H1 (cell line): ENCODE data around the gene CGRRF1. TPM values are rescaled to one million over a fixed set of nuclear protein-coding genes. Genes with fewer than 3 reads are reported as not detected.
A peak's percentile ranks its signal among the peaks of the same experiment; 100 is the strongest.

Experiments
- CTCF ChIA-PET: fragments of 300-600 bp; sonication (Branson Sonifier 250); formaldehyde crosslinking; loops from one replicate; lab custom pipeline; 2021; ENCODE audit not compliant: partially characterized antibody; lab: Charles Lee
- POLR2A ChIA-PET: fragments of 300-600 bp; sonication (Branson Sonifier 250); formaldehyde crosslinking; loops from one replicate; lab custom pipeline; 2021; ENCODE audit warnings: inconsistent platforms; ENCODE audit not compliant: partially characterized antibody; lab: Charles Lee
- DNase-seq, 2 experiments: peaks; one replicate each; pipeline versions ENCODE4 v3.0.0 to v3.0.0-alpha.2; 2010 to 2022; ENCODE audit warnings: low spot score in 2 of 2, low read depth in 1 of 2, mixed read lengths in 1 of 2
- FAIRE-seq: peaks from 2 replicates; lab custom pipeline; 2011; peaks lifted over from hg19 to GRCh38; lab: Jason Lieb, UNC
- H2AFZ ChIP-seq: 2 replicates; pipeline ENCODE4 v1.8.1; 2012; ENCODE audit warnings: low read length, inconsistent platforms
- H2AK5ac ChIP-seq: 2 replicates; pipeline ENCODE4 v1.6.1; 2013; ENCODE audit warnings: low read depth, low read length
- H2BK120ac ChIP-seq: replicated peaks from 2 replicates; pipeline ENCODE3; 2013; ENCODE audit warnings: low read depth, low read length, inconsistent platforms
- H2BK12ac ChIP-seq: 2 replicates; pipeline ENCODE4 v1.6.1; 2013; ENCODE audit warnings: low read depth, low read length
- H2BK15ac ChIP-seq: 2 replicates; pipeline ENCODE4 v1.6.1; 2013; ENCODE audit warnings: low read length
- H2BK20ac ChIP-seq: 2 replicates; pipeline ENCODE4 v1.6.1; 2013; ENCODE audit warnings: low read length
- H2BK5ac ChIP-seq: 2 replicates; pipeline ENCODE4 v1.6.1; 2013; ENCODE audit warnings: low read depth, low read length
- H3K14ac ChIP-seq: 2 replicates; pipeline ENCODE4 v1.6.1; 2013; ENCODE audit warnings: inconsistent platforms; ENCODE audit not compliant: insufficient read length
- H3K18ac ChIP-seq: 2 replicates; pipeline ENCODE4 v1.6.1; 2013; ENCODE audit warnings: low read length; ENCODE audit errors: extremely low read depth
- H3K23ac ChIP-seq: 2 replicates; pipeline ENCODE4 v1.6.1; 2013; ENCODE audit warnings: inconsistent platforms; ENCODE audit not compliant: insufficient read length
- H3K23me2 ChIP-seq: 2 replicates; pipeline ENCODE4 v1.6.1; 2013; ENCODE audit warnings: low read depth, low read length
- H3K27ac ChIP-seq: 2 replicates; pipeline ENCODE4 v1.6.1; 2011; ENCODE audit warnings: low read depth, low read length, inconsistent platforms
- H3K27me3 ChIP-seq, 4 experiments: replicated peaks in 1 of 4; 1 replicate in 1 of 4; 2 replicates in 3 of 4; pipeline versions ENCODE4 v1.6.1 to v1.8.1; 2011 to 2013; ENCODE audit warnings: low read length in 3 of 4, mild to moderate bottlenecking in 3 of 4, inconsistent platforms in 2 of 4, mixed read lengths in 2 of 4, moderate library complexity in 1 of 4; ENCODE audit not compliant: control insufficient read depth in 3 of 4, insufficient read depth in 3 of 4; ENCODE audit errors: extremely low read depth in 1 of 4
- H3K36me3 ChIP-seq, 4 experiments: 2 replicates each; pipeline versions ENCODE4 v1.6.1 to v1.8.1; 2011 to 2013; ENCODE audit warnings: mild to moderate bottlenecking in 4 of 4, low read length in 3 of 4, moderate library complexity in 2 of 4, control low read depth in 1 of 4, inconsistent platforms in 1 of 4; ENCODE audit not compliant: insufficient read depth in 4 of 4, control insufficient read depth in 2 of 4
- H3K4ac ChIP-seq: replicated peaks from 2 replicates; pipeline ENCODE3; 2013; ENCODE audit warnings: low read length, low read depth, mixed read lengths, inconsistent platforms; ENCODE audit not compliant: insufficient read length
- H3K4me1 ChIP-seq, 4 experiments: replicated peaks in 1 of 4; 1 replicate in 1 of 4; 2 replicates in 3 of 4; pipeline versions ENCODE4 v1.6.1 to v1.8.1; 2011 to 2013; ENCODE audit warnings: low read length in 3 of 4, inconsistent platforms in 2 of 4, mixed read lengths in 1 of 4; ENCODE audit not compliant: insufficient read depth in 4 of 4, control insufficient read depth in 3 of 4
- H3K4me2 ChIP-seq, 2 experiments: 2 replicates each; pipeline versions ENCODE4 v1.6.1 to v1.8.1; 2011 to 2013; ENCODE audit warnings: low read depth in 2 of 2, low read length in 2 of 2, control low read depth in 1 of 2, inconsistent platforms in 1 of 2, mild to moderate bottlenecking in 1 of 2; ENCODE audit not compliant: insufficient read depth in 1 of 2
- H3K4me3 ChIP-seq, 4 experiments: fragments of 200-600, 300-600 bp in 1 of 4; sonication (generic), shearing (Covaris generic), sonication (Bioruptor Twin) in 1 of 4; 2 replicates each; pipeline versions ENCODE4 v1.5.1 to v1.8.1; 2011 to 2016; ENCODE audit warnings: low read length in 4 of 4, low read depth in 3 of 4, control low read depth in 2 of 4, inconsistent platforms in 2 of 4, mild to moderate bottlenecking in 2 of 4, mixed read lengths in 1 of 4, moderate library complexity in 1 of 4; ENCODE audit not compliant: insufficient read depth in 2 of 4; ENCODE audit errors: extremely low read depth in 1 of 4
- H3K56ac ChIP-seq: replicated peaks from 2 replicates; pipeline ENCODE3; 2013; ENCODE audit warnings: low read depth, mild to moderate bottlenecking, mixed read lengths, low read length, inconsistent platforms; ENCODE audit not compliant: insufficient read length
- H3K79me1 ChIP-seq: 2 replicates; pipeline ENCODE4 v1.6.1; 2013; ENCODE audit warnings: low read depth, low read length, control low read depth
- H3K79me2 ChIP-seq, 2 experiments: 2 replicates each; pipeline versions ENCODE4 v1.6.1 to v1.8.1; 2012 to 2013; ENCODE audit warnings: low read length in 2 of 2, mild to moderate bottlenecking in 2 of 2, inconsistent platforms in 1 of 2; ENCODE audit not compliant: insufficient read depth in 2 of 2, control insufficient read depth in 1 of 2
- H3K9ac ChIP-seq, 4 experiments: replicated peaks in 1 of 4; 1 replicate in 1 of 4; 2 replicates in 3 of 4; pipeline versions ENCODE4 v1.6.1 to v1.8.1; 2011 to 2013; ENCODE audit warnings: low read depth in 3 of 4, low read length in 3 of 4, control low read depth in 2 of 4, mild to moderate bottlenecking in 2 of 4, moderate library complexity in 2 of 4, inconsistent platforms in 1 of 4; ENCODE audit errors: extremely low read depth in 1 of 4
- H3K9me3 ChIP-seq, 2 experiments: 2 replicates each; pipeline versions ENCODE4 v1.6.1 to v1.8.1; 2012 to 2013; ENCODE audit warnings: mild to moderate bottlenecking in 2 of 2, moderate library complexity in 2 of 2, control low read depth in 1 of 2, inconsistent platforms in 1 of 2, low read depth in 1 of 2, low read length in 1 of 2, mixed read lengths in 1 of 2; ENCODE audit not compliant: insufficient read depth in 2 of 2
- H4K20me1 ChIP-seq, 2 experiments: replicated peaks in 1 of 2; 2 replicates each; pipeline versions ENCODE3 to v1.8.1; 2011 to 2013; ENCODE audit warnings: inconsistent platforms in 2 of 2, low read length in 2 of 2, mild to moderate bottlenecking in 1 of 2; ENCODE audit not compliant: insufficient read depth in 2 of 2, control insufficient read depth in 1 of 2
- H4K5ac ChIP-seq: 2 replicates; pipeline ENCODE4 v1.6.1; 2013; ENCODE audit warnings: low read length, low read depth, mixed read lengths, inconsistent platforms; ENCODE audit not compliant: insufficient read length
- H4K8ac ChIP-seq: 2 replicates; pipeline ENCODE4 v1.8.0; 2013; ENCODE audit warnings: mild to moderate bottlenecking, moderate library complexity, low read length, inconsistent platforms; ENCODE audit not compliant: insufficient read depth; ENCODE audit errors: extremely low read depth
- H4K91ac ChIP-seq: replicated peaks from 2 replicates; pipeline ENCODE3; 2013; ENCODE audit warnings: low read length, mixed read lengths, inconsistent platforms; ENCODE audit not compliant: insufficient read length
- ASH2L ChIP-seq: fragments of 200-600, 300-600 bp; sonication (generic); IDR thresholded peaks from one replicate; pipeline ENCODE4 v1.7.1; 2017; ENCODE audit warnings: low read length
- GABPA ChIP-seq: IDR thresholded peaks from 2 replicates; pipeline ENCODE4 v1.6.1; 2011; ENCODE audit warnings: mild to moderate bottlenecking, low read length, moderate library complexity, borderline replicate concordance; ENCODE audit not compliant: insufficient read depth
- JUND ChIP-seq: IDR thresholded peaks from 2 replicates; pipeline ENCODE4 v1.6.1; 2011; ENCODE audit warnings: mild to moderate bottlenecking, improper control_type of control experiment, low read length
- KDM1A ChIP-seq: fragments of 200-600, 300-600 bp; sonication (generic); IDR thresholded peaks from 2 replicates; pipeline ENCODE4 v1.7.1; 2016; ENCODE audit warnings: mild to moderate bottlenecking, low read length, borderline replicate concordance
- NRF1 ChIP-seq: IDR thresholded peaks from 2 replicates; pipeline ENCODE4 v1.6.1; 2011; ENCODE audit warnings: mild to moderate bottlenecking, low read depth, low read length, improper control_type of control experiment
- POLR2A ChIP-seq, 2 experiments: IDR thresholded peaks; 1 replicate in 1 of 2; 2 replicates in 1 of 2; pipeline ENCODE4 v1.6.1; 2011; ENCODE audit warnings: low read depth in 2 of 2, low read length in 2 of 2, mild to moderate bottlenecking in 2 of 2; ENCODE audit errors: control extremely low read depth in 1 of 2
- POLR2AphosphoS5 ChIP-seq: IDR thresholded peaks from 2 replicates; pipeline ENCODE4 v1.6.1; 2011; ENCODE audit warnings: low read depth, low read length
- SIN3A ChIP-seq, 2 experiments: IDR thresholded peaks in 1 of 2; conservative IDR thresholded peaks in 1 of 2; 2 replicates each; pipeline ENCODE4 v1.6.1; 2011 to 2012; ENCODE audit warnings: low read length in 2 of 2, improper control_type of control experiment in 1 of 2, low read depth in 1 of 2, mild to moderate bottlenecking in 1 of 2
- SIX5 ChIP-seq: IDR thresholded peaks from 2 replicates; pipeline ENCODE4 v1.6.1; 2011; ENCODE audit warnings: mild to moderate bottlenecking, low read depth, low read length
- SRF ChIP-seq: IDR thresholded peaks from 2 replicates; pipeline ENCODE4 v1.6.1; 2011; ENCODE audit warnings: mild to moderate bottlenecking, low read depth, low read length, moderate library complexity
- WGBS, 2 experiments: shearing (Covaris generic) in 1 of 2; methylation state at CpG; one replicate each; pipeline versions ENCODE4 v1.1.6 to v1.1.7; 2013 to 2015; ENCODE audit warnings: low lambda C conversion rate in 2 of 2, mixed read lengths in 2 of 2, inconsistent platforms in 1 of 2, low coverage in 1 of 2, missing lambda C conversion rate in 1 of 2; ENCODE audit not compliant: insufficient replicate concordance in 2 of 2, insufficient coverage in 1 of 2, insufficient read length in 1 of 2; ENCODE audit errors: extremely low coverage in 1 of 2, missing lambda C conversion rate in 1 of 2; 5-methylcytosine and 5-hydroxymethylcytosine counted together
- polyA plus RNA-seq, 7 experiments: library from polyadenylated mRNA; depleted of rRNA in 3 of 7; stranded (reverse) in 5 of 7; unstranded in 2 of 7; fragments of >200 nt in 5 of 7; fragments of 200-250 nt in 2 of 7; gene quantifications; 1 replicate in 5 of 7; 2 replicates in 1 of 7; 4 replicates in 1 of 7; pipeline versions ENCODE4 v1.2.1 to v1.2.3, GENCODE V29; 2011 to 2013; ENCODE audit warnings: missing spikeins in 2 of 7, mixed read lengths in 2 of 7
- total RNA-seq: library from RNA; stranded (reverse); fragmentation: NEBNext Ultra II Directional; extraction: Animal tissue kit (Norgen Biotek cat#: 25700); gene quantifications from 2 replicates; pipeline ENCODE4 v1.2.1, GENCODE V29; 2021
- TF ChIP-seq, protein P1 (sequence below): IDR thresholded peaks from 2 replicates; pipeline ENCODE4 v1.6.1; 2012; ENCODE audit warnings: low read length, inconsistent platforms

The CGRRF1 gene
- total and polyA plus RNA-seq, 2 of the 8 experiments (the other 6 are each of a cell fraction or from before 2014, with no cell fraction given), result 7.4 to 20.2 TPM

GRCh38 chr14:54567224-54567638 lies 57.5 kb downstream of the CGRRF1 start:
- H3K14ac ChIP-seq, result no peak overlapping the region
- H3K9ac ChIP-seq, result 0 out of 7 replicates have a peak overlapping the region, but pooled peaks of 1 of the 4 experiments have one; percentile 58
- H2BK12ac ChIP-seq, result no peak overlapping the region
- no peaks in the 10 kb centered on the region for H4K20me1 ChIP-seq
- H3K27me3 ChIP-seq, result peaks cover 0 to 30% (median 11%) of the 10 kb centered on the region in 4 experiments; a peak in 4 of 7 replicates
- no peak overlapping the region for H2AK5ac ChIP-seq
- no peak overlapping the region for H2AFZ ChIP-seq
- H3K4me2 ChIP-seq, result peak overlapping the region; percentile 93 to 98
- peaks cover 20% of the 10 kb centered on the region for H3K23me2 ChIP-seq
- no peak overlapping the region for H3K56ac ChIP-seq
- DNase-seq (peak in 1 of 2 experiments; percentile 74), FAIRE-seq (no peak)
- no peak overlapping the region for H2BK20ac ChIP-seq
- no peak overlapping the region for H4K91ac ChIP-seq
- H2BK5ac ChIP-seq, result peak overlapping the region; percentile 67; the same call in 1 of the 2 replicates
- H3K79me1 ChIP-seq, result no peaks in the 10 kb centered on the region; the same call in 1 of the 2 replicates
- H3K4me1 ChIP-seq, result peaks cover 2 to 9% (median 6%) of the 10 kb centered on the region in 4 experiments; a peak in 6 of 7 replicates
- no peak overlapping the region for H3K23ac ChIP-seq
- no peak overlapping the region; the same call in 1 of the 2 replicates for H4K8ac ChIP-seq
- WGBS, 2 experiments, result 0% methylated on average over 27 of the region's 31 CpGs; no CpG with 5 or more reads in 1 of the 2 experiments
- POLR2A ChIA-PET, result interaction anchor here (1.0 to 3.3 kb wide), 16 partner anchors 8 to 335 kb away, joined by 3 to 20 read pairs (median 5); no protein-coding TSS in a partner anchor
- H3K4ac ChIP-seq, result no peak overlapping the region
- no peaks in the 10 kb centered on the region for H3K9me3 ChIP-seq
- H4K5ac ChIP-seq, result no peak overlapping the region
- H3K79me2 ChIP-seq, result peaks cover 0 to 13% of the 10 kb centered on the region in 2 experiments; a peak in 2 of 4 replicates
- H3K27ac ChIP-seq, result no peak overlapping the region
- H2BK15ac ChIP-seq, result no peak overlapping the region
- CTCF ChIA-PET, result interaction anchor here (0.7 to 8.8 kb wide), 13 partner anchors 16 to 238 kb away, joined by 3 to 98 read pairs (median 4); no protein-coding TSS in a partner anchor
- peak overlapping the region; percentile 62 to 84 (median 77) for H3K4me3 ChIP-seq
- no peak overlapping the region for H2BK120ac ChIP-seq
- H3K36me3 ChIP-seq, result no peaks in the 10 kb centered on the region
- no peak overlapping the region; the same call in 1 of the 2 replicates for H3K18ac ChIP-seq
- peak; percentile 73 for TF ChIP-seq POLR2AphosphoS5
- TF ChIP-seq NRF1, result no peak
- TF ChIP-seq KDM1A, result 0 out of 2 replicates have a peak, but pooled peaks have one; percentile 25
- no peak for TF ChIP-seq JUND
- TF ChIP-seq, protein P1, sequence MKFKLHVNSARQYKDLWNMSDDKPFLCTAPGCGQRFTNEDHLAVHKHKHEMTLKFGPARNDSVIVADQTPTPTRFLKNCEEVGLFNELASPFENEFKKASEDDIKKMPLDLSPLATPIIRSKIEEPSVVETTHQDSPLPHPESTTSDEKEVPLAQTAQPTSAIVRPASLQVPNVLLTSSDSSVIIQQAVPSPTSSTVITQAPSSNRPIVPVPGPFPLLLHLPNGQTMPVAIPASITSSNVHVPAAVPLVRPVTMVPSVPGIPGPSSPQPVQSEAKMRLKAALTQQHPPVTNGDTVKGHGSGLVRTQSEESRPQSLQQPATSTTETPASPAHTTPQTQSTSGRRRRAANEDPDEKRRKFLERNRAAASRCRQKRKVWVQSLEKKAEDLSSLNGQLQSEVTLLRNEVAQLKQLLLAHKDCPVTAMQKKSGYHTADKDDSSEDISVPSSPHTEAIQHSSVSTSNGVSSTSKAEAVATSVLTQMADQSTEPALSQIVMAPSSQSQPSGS, result no peak
- peak in 1 of 2 experiments; percentile 40; a peak in 1 of 3 replicates for TF ChIP-seq POLR2A (IDR thresholded peaks at IDR 0.05; ENCODE audit: control extremely low read depth in 1 of 2, low read depth in 2 of 2, low read length in 2 of 2)
- peak; percentile 51 to 61; a peak in 1 of 4 replicates for TF ChIP-seq SIN3A (conservative IDR thresholded peaks at IDR 0.05 in 1 of 2, IDR thresholded peaks at IDR 0.05 in 1 of 2; ENCODE audit: low read depth in 1 of 2, low read length in 2 of 2)
- no peak for TF ChIP-seq SIX5
- TF ChIP-seq SRF, result no peak
- no peak; the same call in 1 of the 2 replicates for TF ChIP-seq GABPA
- peak; percentile 67 for TF ChIP-seq ASH2L
